ENCODE measurements around the gene KCNA10.
"Not testable (repeated sequence)": the region's sequence is repeated elsewhere in the genome, so short reads cannot be mapped to it uniquely, and the experiment has no call there.

Gene KCNA10

GRCh38 chr1:110515891-110516290 lies 3.1 kb downstream of the KCNA10 start:
- no peak for DNase-seq (ENCODE audit: low read depth, low spot score)
- in situ Hi-C loops (cut with HindIII; ENCODE audit: low sequenced_read_pairs), result no loop called here
- H3K4me3 ChIP-seq (ENCODE audit: low read depth, low read length), result no peak overlapping the region
- TF ChIP-seq CTCF (IDR thresholded peaks at IDR 0.05; ENCODE audit: low read depth, low read length), result no peak

DNA sequence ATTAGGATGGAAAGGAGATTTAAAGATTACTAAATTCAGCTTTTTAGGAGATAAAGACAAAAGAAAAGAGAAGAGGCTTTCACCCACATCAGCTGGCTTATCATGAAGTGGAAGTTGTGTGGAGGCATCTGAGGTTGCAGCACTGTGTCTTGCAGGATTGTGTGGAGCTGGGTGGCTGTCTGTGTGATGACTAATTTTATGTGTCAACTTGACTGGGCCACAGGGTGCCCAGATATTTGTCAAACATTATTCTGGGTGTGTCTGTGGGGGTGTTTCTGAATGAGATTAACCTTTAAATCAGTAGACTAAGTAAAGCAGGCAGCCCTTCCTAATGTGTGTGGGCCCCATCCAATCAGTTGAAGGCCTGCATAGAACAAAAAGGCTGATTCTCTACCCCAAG lies 3.9 kb downstream of the KCNA10 start:
- no peak for DNase-seq (ENCODE audit: low read depth, low spot score)
- no peak for TF ChIP-seq CTCF (IDR thresholded peaks at IDR 0.05; ENCODE audit: low read depth, low read length)
- H3K4me3 ChIP-seq (ENCODE audit: low read depth, low read length), result no peak overlapping the region
- in situ Hi-C loops (cut with HindIII; ENCODE audit: low sequenced_read_pairs), result no loop called here

DNA sequence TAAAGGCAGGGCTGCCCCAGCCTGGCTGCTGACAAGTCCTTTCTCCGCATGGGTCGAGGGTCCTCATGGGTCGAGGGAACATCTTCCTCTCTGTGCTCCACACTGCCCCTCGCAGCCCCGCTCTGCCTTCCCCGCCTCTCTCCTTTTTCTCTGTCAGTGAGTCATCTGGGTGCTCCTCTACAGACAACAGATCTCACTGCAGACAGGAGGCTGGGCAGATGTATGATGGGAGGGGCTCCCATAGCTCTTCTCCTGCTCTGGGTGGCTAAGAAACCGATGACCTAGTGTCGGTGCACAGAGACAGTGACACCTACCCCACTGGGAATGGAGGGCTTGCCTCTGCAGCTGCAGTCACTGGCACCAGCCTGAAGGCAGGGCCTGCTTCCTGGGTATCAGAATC lies 5.5 kb downstream of the KCNA10 start:
- H3K4me3 ChIP-seq (ENCODE audit: low read depth, low read length), result no peak overlapping the region
- no peak for TF ChIP-seq CTCF (IDR thresholded peaks at IDR 0.05; ENCODE audit: low read depth, low read length)
- no peak for DNase-seq (ENCODE audit: low read depth, low spot score)
- in situ Hi-C loops (cut with HindIII; ENCODE audit: low sequenced_read_pairs), result no loop called here

DNA sequence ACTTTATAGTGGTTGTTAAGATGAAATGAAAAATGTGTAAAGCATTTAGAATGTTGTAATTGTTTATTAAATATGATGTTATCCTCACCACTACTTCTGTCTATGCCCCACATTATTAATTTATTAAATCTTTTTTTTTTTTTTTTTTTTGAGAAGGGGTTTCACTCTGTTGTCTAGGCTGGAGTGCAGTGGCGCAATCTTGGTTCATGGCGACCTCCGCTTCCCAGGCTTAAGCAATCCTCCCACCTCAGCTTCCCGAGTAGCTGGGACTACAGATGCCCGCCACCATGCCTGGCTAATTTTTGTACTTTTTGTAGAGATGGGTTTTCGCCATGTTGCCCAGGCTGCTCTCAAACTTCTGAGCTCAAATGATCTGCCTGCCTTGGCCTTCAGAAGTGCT lies 7.5 kb downstream of the KCNA10 start:
- DNase-seq (ENCODE audit: low read depth, low spot score), result no peak
- no peak for TF ChIP-seq CTCF (IDR thresholded peaks at IDR 0.05; ENCODE audit: low read depth, low read length)
- no peak overlapping the region for H3K4me3 ChIP-seq (ENCODE audit: low read depth, low read length)
- in situ Hi-C loops (cut with HindIII; ENCODE audit: low sequenced_read_pairs), result no loop called here

DNA sequence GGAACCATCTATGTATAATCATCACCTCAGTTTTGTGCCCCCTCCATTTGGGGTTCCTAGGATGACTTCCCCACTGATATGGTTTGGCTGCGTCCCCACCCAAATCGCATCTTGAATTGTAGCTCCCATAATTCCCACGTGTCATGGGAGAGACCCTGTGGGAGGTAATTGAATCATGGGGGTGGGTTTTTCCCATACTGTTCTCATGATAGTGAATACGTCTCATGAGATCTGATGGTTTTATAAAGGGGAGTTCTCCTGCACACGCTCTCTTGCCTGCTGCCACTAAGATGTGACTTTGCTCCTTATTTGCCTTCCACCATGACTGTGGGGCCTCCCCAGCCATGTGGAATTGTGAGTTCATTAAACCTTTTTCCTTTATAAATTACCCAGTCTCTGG lies 8.1 kb downstream of the KCNA10 start:
- H3K4me3 ChIP-seq (ENCODE audit: low read depth, low read length); in situ Hi-C loops (cut with HindIII; ENCODE audit: low sequenced_read_pairs); DNase-seq (ENCODE audit: low read depth, low spot score): not testable (repeated sequence)

- TF ChIP-seq CTCF (IDR thresholded peaks at IDR 0.05; ENCODE audit: low read depth, low read length), result no peak
- no peak for DNase-seq (ENCODE audit: low read depth, low spot score)
- no peak overlapping the region for H3K4me3 ChIP-seq (ENCODE audit: low read depth, low read length)
- in situ Hi-C loops (cut with HindIII; ENCODE audit: low sequenced_read_pairs), result no loop called here
Observed at GRCh38 chr1:110509655-110510054, 9.3 kb downstream of the KCNA10 start.

DNA sequence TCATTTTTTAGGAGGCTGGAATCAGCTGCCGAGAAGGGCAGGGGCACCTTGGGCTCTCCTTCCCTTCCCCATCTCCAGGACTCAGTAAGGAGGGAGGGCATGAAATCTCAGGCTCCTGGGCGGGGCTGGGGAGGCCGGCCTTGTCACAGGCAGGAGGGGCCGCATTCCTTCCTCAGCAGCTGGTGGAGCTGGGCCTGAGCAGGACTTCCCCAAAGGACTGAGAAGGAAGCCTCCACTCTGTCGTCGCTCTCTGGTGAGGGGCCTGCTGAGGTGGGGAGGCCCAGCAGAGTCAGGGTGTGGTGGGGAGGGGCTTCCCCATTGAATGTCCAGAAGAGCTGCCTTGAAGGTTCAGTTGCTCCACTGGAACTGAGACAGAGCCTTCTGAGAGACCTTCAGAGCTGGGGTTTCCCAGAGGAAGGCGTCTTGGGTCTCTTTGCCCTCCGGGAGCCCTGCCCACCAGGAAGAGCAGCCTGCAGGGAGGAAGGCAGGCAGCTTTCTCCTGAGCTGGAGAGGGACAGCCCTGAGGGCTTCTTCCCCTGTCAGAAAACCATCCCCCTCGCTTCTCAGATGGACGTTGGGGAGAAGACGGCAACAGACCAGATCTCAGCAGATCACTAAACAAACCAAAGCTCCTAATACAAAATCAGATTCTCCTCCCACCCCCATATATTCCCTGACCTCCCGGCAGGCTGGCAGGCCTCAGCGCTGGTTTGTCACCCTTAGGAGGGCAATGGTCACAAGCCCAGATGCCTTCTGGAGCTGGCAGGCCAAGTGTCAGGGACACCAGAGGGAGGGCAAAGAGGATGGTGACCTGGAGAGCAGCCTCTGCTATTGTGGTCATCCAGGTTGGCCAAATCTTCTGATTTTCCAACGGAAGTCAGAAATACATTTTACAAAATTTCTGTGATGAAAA lies 10.7 kb downstream of the KCNA10 start:
- no peak for TF ChIP-seq CTCF (IDR thresholded peaks at IDR 0.05; ENCODE audit: low read depth, low read length)
- DNase-seq (ENCODE audit: low read depth, low spot score), result no peak
- in situ Hi-C loops (cut with HindIII; ENCODE audit: low sequenced_read_pairs), result no loop called here
- H3K4me3 ChIP-seq (ENCODE audit: low read depth, low read length), result no peak overlapping the region
